IMR-90 (cell line): ENCODE measurements around the gene PDZD2.

ENCODE experiments used
- BHLHE40 ChIP-seq: fragments of 150-350 bp; IDR thresholded peaks from 2 replicates; pipeline ENCODE4 v1.6.1; 2016; ENCODE audit warnings: mild to moderate bottlenecking, low read depth, low read length
- CEBPB ChIP-seq: IDR thresholded peaks from 2 replicates; pipeline ENCODE4 v1.6.1; 2012; ENCODE audit warnings: low read depth, low read length, improper control_type of control experiment
- CTCF ChIP-seq: conservative IDR thresholded peaks from 2 replicates; pipeline ENCODE4 v1.5.1; 2012; ENCODE audit warnings: mild to moderate bottlenecking, low read depth, low read length, improper control_type of control experiment
- MAFK ChIP-seq: IDR thresholded peaks from 2 replicates; pipeline ENCODE4 v1.6.1; 2012; ENCODE audit warnings: low read depth, low read length, improper control_type of control experiment
- MAZ ChIP-seq: IDR thresholded peaks from 2 replicates; pipeline ENCODE4 v1.6.1; 2012; ENCODE audit warnings: low read depth, mild to moderate bottlenecking, low read length, improper control_type of control experiment, moderate library complexity, borderline replicate concordance
- MXI1 ChIP-seq: IDR thresholded peaks from 2 replicates; pipeline ENCODE4 v1.6.1; 2012; ENCODE audit warnings: low read depth, mild to moderate bottlenecking, low read length, moderate library complexity, borderline replicate concordance
- POLR2A ChIP-seq: IDR thresholded peaks from 2 replicates; pipeline ENCODE4 v1.6.1; 2012; ENCODE audit warnings: mild to moderate bottlenecking, low read depth, low read length
- RAD21 ChIP-seq: IDR thresholded peaks from 2 replicates; pipeline ENCODE4 v1.6.1; 2012; ENCODE audit warnings: low read length, improper control_type of control experiment
- RCOR1 ChIP-seq: IDR thresholded peaks from 2 replicates; pipeline ENCODE4 v1.6.1; 2012; ENCODE audit warnings: mild to moderate bottlenecking, low read length, improper control_type of control experiment; ENCODE audit not compliant: insufficient replicate concordance
- RFX5 ChIP-seq: IDR thresholded peaks from 2 replicates; pipeline ENCODE4 v1.8.0; 2012; ENCODE audit warnings: low read depth, mild to moderate bottlenecking, low read length, moderate library complexity
- SMC3 ChIP-seq: fragments of 150-350 bp; IDR thresholded peaks from 2 replicates; pipeline ENCODE4 v1.6.1; 2016; ENCODE audit warnings: low read depth, mild to moderate bottlenecking, antibody characterized with exemption, low read length, moderate library complexity
- TF ChIP-seq, protein P1 (sequence below): fragments of 150-350 bp; IDR thresholded peaks from 2 replicates; pipeline ENCODE4 v1.6.1; 2017; ENCODE audit warnings: mild to moderate bottlenecking, antibody characterized with exemption, low read length, low read depth

DNA sequence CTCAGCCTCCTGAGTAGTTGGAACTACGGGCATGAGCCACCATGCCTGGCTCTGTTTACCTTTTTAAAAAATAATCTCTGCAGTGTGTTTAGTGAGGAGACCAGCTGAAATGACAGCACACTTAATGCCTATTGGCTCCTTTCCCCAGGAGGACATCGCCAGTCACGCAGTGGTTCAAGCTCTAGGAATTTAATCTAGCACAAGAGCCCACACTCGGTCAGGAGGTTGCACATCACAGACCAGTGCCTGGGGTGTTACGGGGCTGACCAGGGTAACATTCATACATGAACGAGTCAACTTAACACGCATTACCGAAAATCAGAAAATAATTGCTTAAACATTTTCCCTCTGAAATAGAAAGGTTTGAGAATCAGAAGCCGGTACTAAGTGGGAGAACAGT lies 318.2 kb downstream of the PDZD2 start:
- TF ChIP-seq POLR2A (no peak), CTCF (no peak), RAD21 (no peak), MAZ (no peak), RCOR1 (no peak), SMC3 (no peak), CEBPB (no peak), MAFK (no peak), BHLHE40 (no peak), MXI1 (no peak), RFX5 (no peak)
- TF ChIP-seq, protein P1, sequence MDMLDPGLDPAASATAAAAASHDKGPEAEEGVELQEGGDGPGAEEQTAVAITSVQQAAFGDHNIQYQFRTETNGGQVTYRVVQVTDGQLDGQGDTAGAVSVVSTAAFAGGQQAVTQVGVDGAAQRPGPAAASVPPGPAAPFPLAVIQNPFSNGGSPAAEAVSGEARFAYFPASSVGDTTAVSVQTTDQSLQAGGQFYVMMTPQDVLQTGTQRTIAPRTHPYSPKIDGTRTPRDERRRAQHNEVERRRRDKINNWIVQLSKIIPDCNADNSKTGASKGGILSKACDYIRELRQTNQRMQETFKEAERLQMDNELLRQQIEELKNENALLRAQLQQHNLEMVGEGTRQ: no peak
